Measurements from ENCODE around the gene SRRM2.

GRCh38 chr16:2814551-2815298 lies 62.3 kb downstream of the SRRM2 start:
- no peak for TF ChIP-seq CTCF (optimal IDR thresholded peaks at IDR 0.05 in 1 of 3, IDR thresholded peaks at IDR 0.05 in 1 of 3, conservative IDR thresholded peaks at IDR 0.05 in 1 of 3; ENCODE audit: extremely low read depth in 1 of 3, insufficient read depth in 2 of 3, low read length in 3 of 3)
- TF ChIP-seq EZH2 (IDR thresholded peaks at IDR 0.05; ENCODE audit: low read length): no peak

Measured in keratinocyte (primary cell).